IMR-90 (cell line): ENCODE results near the gene GCNT2. TPM values are rescaled to one million over a fixed set of nuclear protein-coding genes. Genes with fewer than 3 reads are reported as not detected.

Experiments used
- ATAC-seq: fragments of 200-7000 bp; cut with Tn5 transposase; 2 replicates; pipeline ENCODE4 v1.9.1; 2020; ENCODE audit warnings: low read depth, mild to moderate bottlenecking, moderate library complexity
- BruUV-seq: library from RNA; stranded (reverse); fragments of 400-500 nt; replicated peaks from 2 replicates; lab custom pipeline; 2021; lab: Mats Ljungman, UMichigan
- CTCF ChIA-PET: fragments of 300-600 bp; formaldehyde crosslinking; extraction: SDS; loops from one replicate; lab custom pipeline; 2021; ENCODE audit warnings: antibody characterized with exemption; lab: Yijun Ruan, JAX
- POLR2A ChIA-PET: fragments of 300-600 bp; sonication (Branson Sonifier 250); formaldehyde crosslinking; loops from one replicate; lab custom pipeline; 2022; ENCODE audit warnings: antibody characterized with exemption; ENCODE audit not compliant: unreplicated experiment; lab: Charles Lee
- DNase-seq: peaks from one replicate; pipeline ENCODE4 v3.0.0; 2013
- H2AFZ ChIP-seq: replicated peaks from 2 replicates; pipeline ENCODE3; 2013; ENCODE audit warnings: low read length, mild to moderate bottlenecking; ENCODE audit not compliant: poor library complexity
- H2AK5ac ChIP-seq: 2 replicates; pipeline ENCODE4 v1.6.1; 2013; ENCODE audit warnings: low read depth, low read length, inconsistent platforms
- H2AK9ac ChIP-seq: replicated peaks from 2 replicates; pipeline ENCODE3; 2013; ENCODE audit warnings: mild to moderate bottlenecking, low read depth, low read length, moderate library complexity; ENCODE audit not compliant: poor library complexity
- H2BK120ac ChIP-seq: 2 replicates; pipeline ENCODE4 v1.6.1; 2013; ENCODE audit warnings: low read depth, low read length, inconsistent platforms
- H2BK15ac ChIP-seq: 3 replicates; pipeline ENCODE4 v1.6.1; 2013; ENCODE audit warnings: low read depth, low read length, inconsistent platforms
- H2BK20ac ChIP-seq: 2 replicates; pipeline ENCODE4 v1.6.1; 2013; ENCODE audit warnings: low read depth, mild to moderate bottlenecking, inconsistent platforms, low read length, moderate library complexity
- H2BK5ac ChIP-seq: 2 replicates; pipeline ENCODE4 v1.6.1; 2013; ENCODE audit warnings: mild to moderate bottlenecking, low read depth, low read length, inconsistent platforms; ENCODE audit not compliant: poor library complexity, severe bottlenecking
- H3K14ac ChIP-seq: replicated peaks from 2 replicates; pipeline ENCODE4 v1.6.1; 2013; ENCODE audit warnings: low read depth, low read length, inconsistent platforms
- H3K18ac ChIP-seq: 2 replicates; pipeline ENCODE4 v1.6.1; 2013; ENCODE audit warnings: low read depth, low read length, control low read depth
- H3K23ac ChIP-seq: 2 replicates; pipeline ENCODE4 v1.6.1; 2013; ENCODE audit warnings: low read depth, low read length, inconsistent platforms
- H3K27ac ChIP-seq: 2 replicates; pipeline ENCODE4 v1.5.1; 2013; ENCODE audit warnings: mild to moderate bottlenecking, control low read depth, low read length; ENCODE audit not compliant: insufficient read depth
- H3K27me3 ChIP-seq: 2 replicates; pipeline ENCODE4 v1.6.1; 2013; ENCODE audit warnings: low read length; ENCODE audit not compliant: control insufficient read depth, insufficient read depth
- H3K36me3 ChIP-seq: 2 replicates; pipeline ENCODE4 v1.6.1; 2013; ENCODE audit warnings: low read length, mixed read lengths; ENCODE audit not compliant: control insufficient read depth, insufficient read depth
- H3K4ac ChIP-seq: 2 replicates; pipeline ENCODE4 v1.6.1; 2013; ENCODE audit warnings: low read depth, low read length, inconsistent platforms
- H3K4me1 ChIP-seq: 2 replicates; pipeline ENCODE4 v1.6.1; 2013; ENCODE audit warnings: low read length, mixed read lengths; ENCODE audit not compliant: control insufficient read depth, insufficient read depth
- H3K4me2 ChIP-seq: 2 replicates; pipeline ENCODE4 v1.6.1; 2013; ENCODE audit warnings: low read depth, mild to moderate bottlenecking, control low read depth, low read length, moderate library complexity
- H3K4me3 ChIP-seq: 2 replicates; pipeline ENCODE4 v1.5.1; 2013; ENCODE audit warnings: low read depth, mild to moderate bottlenecking, control low read depth, low read length, moderate library complexity; ENCODE audit not compliant: insufficient read depth
- H3K56ac ChIP-seq: 2 replicates; pipeline ENCODE4 v1.6.1; 2013; ENCODE audit warnings: low read length, inconsistent platforms; ENCODE audit not compliant: insufficient read depth; ENCODE audit errors: extremely low read depth
- H3K79me1 ChIP-seq, 2 experiments: 2 replicates each; pipeline ENCODE4 v1.6.1; 2013; ENCODE audit warnings: low read length in 2 of 2, inconsistent platforms in 1 of 2, low read depth in 1 of 2
- H3K9ac ChIP-seq: 2 replicates; pipeline ENCODE4 v1.6.1; 2013; ENCODE audit warnings: low read depth, low read length, control low read depth
- H3K9me1 ChIP-seq: 2 replicates; pipeline ENCODE4 v1.6.1; 2013; ENCODE audit warnings: low read length, inconsistent platforms; ENCODE audit not compliant: insufficient read depth
- H3K9me3 ChIP-seq: 2 replicates; pipeline ENCODE4 v1.6.1; 2013; ENCODE audit warnings: low read length; ENCODE audit not compliant: control insufficient read depth, insufficient read depth
- H4K20me1 ChIP-seq: 2 replicates; pipeline ENCODE4 v1.6.1; 2013; ENCODE audit warnings: low read length, inconsistent platforms; ENCODE audit not compliant: insufficient read depth
- H4K5ac ChIP-seq: 2 replicates; pipeline ENCODE4 v1.6.1; 2013; ENCODE audit warnings: mild to moderate bottlenecking, low read depth, low read length, control low read depth
- H4K8ac ChIP-seq, 2 experiments: 2 replicates each; pipeline ENCODE4 v1.6.1; 2013; ENCODE audit warnings: low read depth in 2 of 2, low read length in 2 of 2, control low read depth in 1 of 2, inconsistent platforms in 1 of 2
- H4K91ac ChIP-seq: 2 replicates; pipeline ENCODE4 v1.6.1; 2013; ENCODE audit warnings: low read depth, low read length, inconsistent platforms; ENCODE audit not compliant: insufficient read depth
- BHLHE40 ChIP-seq: fragments of 150-350 bp; IDR thresholded peaks from 2 replicates; pipeline ENCODE4 v1.6.1; 2016; ENCODE audit warnings: mild to moderate bottlenecking, low read depth, low read length
- CEBPB ChIP-seq: IDR thresholded peaks from 2 replicates; pipeline ENCODE4 v1.6.1; 2012; ENCODE audit warnings: low read depth, low read length, improper control_type of control experiment
- FOS ChIP-seq: fragments of 150-350 bp; IDR thresholded peaks from 2 replicates; pipeline ENCODE4 v1.6.1; 2016; ENCODE audit warnings: low read depth, low read length
- MAFK ChIP-seq: IDR thresholded peaks from 2 replicates; pipeline ENCODE4 v1.6.1; 2012; ENCODE audit warnings: low read depth, low read length, improper control_type of control experiment
- MAZ ChIP-seq: IDR thresholded peaks from 2 replicates; pipeline ENCODE4 v1.6.1; 2012; ENCODE audit warnings: low read depth, mild to moderate bottlenecking, low read length, improper control_type of control experiment, moderate library complexity, borderline replicate concordance
- SMC3 ChIP-seq: fragments of 150-350 bp; IDR thresholded peaks from 2 replicates; pipeline ENCODE4 v1.6.1; 2016; ENCODE audit warnings: low read depth, mild to moderate bottlenecking, antibody characterized with exemption, low read length, moderate library complexity
- WGBS, 2 experiments: methylation state at CpG; one replicate each; pipeline versions ENCODE4 v1.1.5 to v1.1.7; 2013; ENCODE audit warnings: missing lambda C conversion rate in 2 of 2; ENCODE audit not compliant: insufficient read length in 1 of 2; ENCODE audit errors: extremely low coverage in 2 of 2; 5-methylcytosine and 5-hydroxymethylcytosine counted together
- dilution Hi-C: fragments of 300-500 bp; cut with HindIII; formaldehyde crosslinking; loops from one replicate; pipeline ENCODE4 v1.14.3; 2018; ENCODE audit warnings: low sequenced_read_pairs; ENCODE audit not compliant: unreplicated experiment
- in situ Hi-C: fragments of 300-500 bp; cut with MboI; formaldehyde crosslinking; loops from 3 replicates; pipeline ENCODE4 v1.14.3; 2019; ENCODE audit warnings: low sequenced_read_pairs, inconsistent platforms, mixed read lengths
- intact Hi-C: fragments of 100-400 bp; cut with micrococcal nuclease; formaldehyde crosslinking; loops from 2 replicates; pipeline ENCODE4 v1.10.0; 2022
- polyA plus RNA-seq, 3 experiments: library from polyadenylated mRNA; depleted of rRNA; stranded (reverse); fragments of >200 nt; gene quantifications; 2 replicates each; pipeline ENCODE4 v1.2.3, GENCODE V29; 2012; ENCODE audit warnings: low replicate concordance in 1 of 3
- total RNA-seq: library from RNA; depleted of rRNA; stranded (reverse); fragments of >200 nt; gene quantifications from 2 replicates; pipeline ENCODE4 v1.2.3, GENCODE V29; 2012
- TF ChIP-seq, protein P1 (sequence below): fragments of 150-350 bp; IDR thresholded peaks from 2 replicates; pipeline ENCODE4 v1.6.1; 2017; ENCODE audit warnings: mild to moderate bottlenecking, antibody characterized with exemption, low read length, low read depth
- TF ChIP-seq, protein P2 (sequence below): conservative IDR thresholded peaks from 2 replicates; pipeline ENCODE4 v1.5.1; 2012; ENCODE audit warnings: mild to moderate bottlenecking, low read depth, low read length, improper control_type of control experiment

Gene GCNT2
- total and polyA plus RNA-seq, 2 of the 4 experiments (the other 2 are of a cell fraction) = 0.34 to 0.90 TPM

GRCh38 chr6:10472634-10473033 is 48.5 kb upstream of the GCNT2 start:
- H2BK15ac ChIP-seq = no peak overlapping the region
- intact Hi-C loops (loop anchor here (10.0 kb wide), 1 partner anchor 1102 kb away; no protein-coding TSS in a partner anchor), dilution Hi-C loops (no loop called here), in situ Hi-C loops (no loop called here)
- H2BK5ac ChIP-seq = no peak overlapping the region
- H3K4ac ChIP-seq = no peak overlapping the region
- DNase-seq (no peak), ATAC-seq (no peak)
- no peaks in the 10 kb centered on the region for H3K9me1 ChIP-seq
- H3K79me1 ChIP-seq = no peaks in the 10 kb centered on the region
- H3K23ac ChIP-seq = no peak overlapping the region
- no peak overlapping the region for H3K9ac ChIP-seq
- no peak overlapping the region for H2BK120ac ChIP-seq
- no peaks in the 10 kb centered on the region for H4K20me1 ChIP-seq
- no CpG with 5 or more reads among the region's 3 CpGs for WGBS, 2 experiments
- no peak overlapping the region for H4K8ac ChIP-seq
- no peak overlapping the region for H3K4me2 ChIP-seq
- no peak overlapping the region for H4K91ac ChIP-seq
- no peak overlapping the region for H2AK9ac ChIP-seq
- no peak overlapping the region for H3K14ac ChIP-seq
- ChIA-PET POLR2A (no interaction called here), CTCF (no interaction called here)
- no peak overlapping the region for H3K56ac ChIP-seq
- TF ChIP-seq, protein P1, sequence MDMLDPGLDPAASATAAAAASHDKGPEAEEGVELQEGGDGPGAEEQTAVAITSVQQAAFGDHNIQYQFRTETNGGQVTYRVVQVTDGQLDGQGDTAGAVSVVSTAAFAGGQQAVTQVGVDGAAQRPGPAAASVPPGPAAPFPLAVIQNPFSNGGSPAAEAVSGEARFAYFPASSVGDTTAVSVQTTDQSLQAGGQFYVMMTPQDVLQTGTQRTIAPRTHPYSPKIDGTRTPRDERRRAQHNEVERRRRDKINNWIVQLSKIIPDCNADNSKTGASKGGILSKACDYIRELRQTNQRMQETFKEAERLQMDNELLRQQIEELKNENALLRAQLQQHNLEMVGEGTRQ = no peak
- TF ChIP-seq, protein P2, sequence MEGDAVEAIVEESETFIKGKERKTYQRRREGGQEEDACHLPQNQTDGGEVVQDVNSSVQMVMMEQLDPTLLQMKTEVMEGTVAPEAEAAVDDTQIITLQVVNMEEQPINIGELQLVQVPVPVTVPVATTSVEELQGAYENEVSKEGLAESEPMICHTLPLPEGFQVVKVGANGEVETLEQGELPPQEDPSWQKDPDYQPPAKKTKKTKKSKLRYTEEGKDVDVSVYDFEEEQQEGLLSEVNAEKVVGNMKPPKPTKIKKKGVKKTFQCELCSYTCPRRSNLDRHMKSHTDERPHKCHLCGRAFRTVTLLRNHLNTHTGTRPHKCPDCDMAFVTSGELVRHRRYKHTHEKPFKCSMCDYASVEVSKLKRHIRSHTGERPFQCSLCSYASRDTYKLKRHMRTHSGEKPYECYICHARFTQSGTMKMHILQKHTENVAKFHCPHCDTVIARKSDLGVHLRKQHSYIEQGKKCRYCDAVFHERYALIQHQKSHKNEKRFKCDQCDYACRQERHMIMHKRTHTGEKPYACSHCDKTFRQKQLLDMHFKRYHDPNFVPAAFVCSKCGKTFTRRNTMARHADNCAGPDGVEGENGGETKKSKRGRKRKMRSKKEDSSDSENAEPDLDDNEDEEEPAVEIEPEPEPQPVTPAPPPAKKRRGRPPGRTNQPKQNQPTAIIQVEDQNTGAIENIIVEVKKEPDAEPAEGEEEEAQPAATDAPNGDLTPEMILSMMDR = no peak
- TF ChIP-seq MAZ = no peak
- TF ChIP-seq CEBPB = no peak
- TF ChIP-seq FOS = no peak
- TF ChIP-seq MAFK = no peak
- no peak for TF ChIP-seq BHLHE40
- TF ChIP-seq SMC3 = no peak
- no peak overlapping the region for H3K18ac ChIP-seq
- BruUV-seq = no TSS peak
- no peak overlapping the region for H2BK20ac ChIP-seq
- H3K36me3 ChIP-seq = no peaks in the 10 kb centered on the region
- H4K5ac ChIP-seq = no peak overlapping the region
- H3K27me3 ChIP-seq = no peaks in the 10 kb centered on the region
- no peak overlapping the region for H2AK5ac ChIP-seq
- no peak overlapping the region for H3K27ac ChIP-seq
- H3K4me3 ChIP-seq = no peak overlapping the region
- peaks cover 3% of the 10 kb centered on the region; the same call in 1 of the 2 replicates for H3K9me3 ChIP-seq
- H2AFZ ChIP-seq = no peak overlapping the region
- H3K4me1 ChIP-seq = no peaks in the 10 kb centered on the region
